Left cardiac atrium (tissue), 4 donors: ENCODE measurements around the gene TTC33. TPM values are rescaled to one million over a fixed set of nuclear protein-coding genes. Genes with fewer than 3 reads are reported as not detected.
A peak's percentile ranks its signal among the peaks of the same experiment; 100 is the strongest.

Source experiments
- ATAC-seq, 2 donors: fragments of 200-7000 bp; cut with Tn5 transposase; one replicate each; pipeline ENCODE4 v1.9.1; 2020; ENCODE audit warnings: mild to moderate bottlenecking in 2 of 2, moderate library complexity in 2 of 2
- DNase-seq: peaks from one replicate; pipeline ENCODE4 v3.0.0-alpha.2; 2020
- intact Hi-C, 2 donors: fragments of 100-400 bp; cut with DNase I; formaldehyde crosslinking; loops; one replicate each; pipeline versions ENCODE4 v1.14.1 to v1.15.1; 2022 to 2023
- total RNA-seq, 2 donors: library from RNA; stranded (reverse); fragmentation: NEBNext Ultra II Directional; extraction: Animal tissue kit (Norgen Biotek cat#: 25700); gene quantifications; one replicate each; pipeline ENCODE4 v1.2.1, GENCODE V29; 2021
- donor health status: DM: no; HTN: yes; CAD: no.
- donor health status: DM: no; HTN: yes; CAD: no; lungs with severe emphysema.
- donor health status: DM: yes; HTN: yes; CAD: no.
- donor health status: Dilated cardiomyopathy.

Gene TTC33
- total RNA-seq, 2 donors from 2014 or later, result 14.1 to 17.5 TPM

- ATAC-seq (no peak), DNase-seq (no peak)
- intact Hi-C loops, result no loop called here
Observed at GRCh38 chr5:40560474-40561110, 195.2 kb downstream of the TTC33 start.

DNA sequence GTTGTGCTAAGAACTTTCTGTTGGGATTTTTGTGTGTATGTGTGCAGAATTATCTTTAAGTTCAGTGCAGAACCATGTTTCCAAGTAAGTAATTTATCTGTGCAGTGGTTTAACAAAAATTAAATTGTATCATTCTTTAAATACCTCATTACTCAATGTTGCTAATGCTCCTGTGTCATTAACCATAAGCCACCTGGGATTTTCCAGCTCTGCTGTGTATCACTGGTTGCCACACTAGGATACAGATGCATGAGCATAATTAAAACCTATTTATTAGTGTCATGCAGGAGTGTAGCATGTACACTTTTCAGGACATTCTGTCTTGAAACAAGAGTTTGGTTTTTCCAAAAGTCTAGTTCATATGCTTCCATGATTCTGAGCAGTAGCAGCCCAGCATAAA lies 196.5 kb downstream of the TTC33 start:
- no peak for ATAC-seq
- intact Hi-C loops, result no loop called here
- DNase-seq, result no peak

GRCh38 chr5:40557501-40557900 lies 198.3 kb downstream of the TTC33 start:
- DNase-seq (no peak), ATAC-seq (no peak)
- intact Hi-C loops, result no loop called here

GRCh38 chr5:40556811-40557210 lies 198.9 kb downstream of the TTC33 start:
- ATAC-seq (no peak), DNase-seq (no peak)
- intact Hi-C loops, result no loop called here

DNA sequence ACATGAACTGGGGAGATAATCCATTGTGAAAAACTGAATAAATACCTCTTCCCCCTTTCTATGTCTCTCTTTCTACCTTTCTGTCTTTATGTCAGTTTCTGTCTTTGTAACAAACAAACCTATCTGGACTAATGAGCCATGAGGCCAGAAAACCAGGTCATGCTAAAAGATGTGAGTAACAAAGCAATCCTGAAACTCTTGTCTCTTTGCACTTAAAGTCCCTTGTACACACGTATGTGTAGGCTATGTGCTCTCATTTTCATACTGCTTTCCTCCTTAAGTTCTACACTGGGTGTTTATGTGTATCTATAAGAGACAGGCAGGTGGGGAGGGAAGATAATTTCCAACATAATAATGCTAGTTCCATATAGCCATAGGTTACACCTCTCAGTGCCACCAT lies 199.9 kb downstream of the TTC33 start:
- intact Hi-C loops, result no loop called here
- ATAC-seq (no peak), DNase-seq (no peak)

DNA sequence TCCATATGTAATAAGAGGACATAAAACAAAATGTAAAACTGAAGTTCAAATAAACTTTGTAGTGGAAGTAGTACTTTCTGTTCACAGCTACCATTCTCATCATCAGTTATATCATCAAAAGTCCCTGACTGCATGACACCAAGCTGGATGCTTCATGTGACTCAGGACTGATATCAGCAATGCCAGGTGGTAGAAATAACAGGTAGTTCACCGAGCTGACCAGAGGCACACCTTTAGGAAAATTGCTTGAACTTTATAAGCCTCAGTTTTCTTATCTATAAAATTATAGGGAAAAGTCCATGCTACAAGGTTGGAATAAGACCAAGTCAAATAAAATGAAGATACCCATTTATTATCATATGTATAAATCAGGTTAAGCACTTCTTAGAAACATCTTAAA lies 200.9 kb downstream of the TTC33 start:
- DNase-seq, result no peak
- intact Hi-C loops, result no loop called here
- no peak for ATAC-seq

GRCh38 chr5:40554054-40554453 lies 201.7 kb downstream of the TTC33 start:
- intact Hi-C loops, result no loop called here
- ATAC-seq (no peak), DNase-seq (no peak)

- ATAC-seq (no peak), DNase-seq (no peak)
- intact Hi-C loops, result no loop called here
Observed at GRCh38 chr5:40552981-40553380, 202.8 kb downstream of the TTC33 start.

DNA sequence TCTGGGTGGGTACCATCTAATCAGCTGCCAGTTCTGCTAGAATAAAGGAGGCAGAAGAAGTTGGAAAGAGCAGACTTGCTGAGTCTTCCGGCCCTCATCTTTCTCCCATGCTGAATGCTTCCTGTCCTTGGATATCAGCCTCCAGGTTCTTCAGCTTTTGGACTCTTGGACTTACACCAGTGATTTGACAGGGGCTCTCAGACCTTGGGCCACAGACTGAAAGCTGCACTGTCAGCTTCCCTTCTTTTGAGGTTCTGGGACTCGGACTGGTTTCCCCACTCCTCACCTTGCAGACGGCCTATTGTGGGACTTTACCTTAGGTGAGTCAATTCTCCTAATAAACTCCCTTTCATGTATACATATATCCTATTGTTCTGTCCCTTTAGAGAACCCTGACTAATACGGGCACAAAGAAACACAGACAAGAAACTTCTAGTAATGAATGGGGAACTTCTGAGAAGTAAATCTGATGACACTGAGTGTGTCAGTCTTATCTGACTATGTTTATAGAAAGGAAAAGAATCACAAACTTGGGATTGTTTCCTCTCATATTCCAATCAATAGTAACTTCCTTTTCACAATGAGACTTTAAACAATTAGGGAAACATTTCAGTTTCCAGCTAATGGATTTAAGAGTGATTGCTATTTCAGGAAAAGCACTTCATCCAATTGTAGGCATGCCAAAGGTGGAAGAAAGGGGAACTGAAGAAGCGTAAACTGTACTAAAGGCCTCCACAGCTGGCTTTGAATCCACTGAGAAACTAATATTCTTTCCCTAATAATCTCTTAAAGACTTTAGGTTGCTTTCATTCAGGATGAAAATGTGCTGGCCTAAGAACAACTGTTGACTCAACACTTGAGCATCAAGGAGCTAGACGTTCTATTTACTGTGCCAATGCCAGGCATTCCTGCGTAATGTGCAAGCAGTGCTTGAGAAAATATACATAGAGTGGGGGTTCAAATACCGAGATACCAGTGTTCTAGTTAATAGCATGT lies 204.0 kb downstream of the TTC33 start:
- DNase-seq (no peak), ATAC-seq (peak in 1 of 2 donors; percentile 91)
- intact Hi-C loops, result no loop called here

DNA sequence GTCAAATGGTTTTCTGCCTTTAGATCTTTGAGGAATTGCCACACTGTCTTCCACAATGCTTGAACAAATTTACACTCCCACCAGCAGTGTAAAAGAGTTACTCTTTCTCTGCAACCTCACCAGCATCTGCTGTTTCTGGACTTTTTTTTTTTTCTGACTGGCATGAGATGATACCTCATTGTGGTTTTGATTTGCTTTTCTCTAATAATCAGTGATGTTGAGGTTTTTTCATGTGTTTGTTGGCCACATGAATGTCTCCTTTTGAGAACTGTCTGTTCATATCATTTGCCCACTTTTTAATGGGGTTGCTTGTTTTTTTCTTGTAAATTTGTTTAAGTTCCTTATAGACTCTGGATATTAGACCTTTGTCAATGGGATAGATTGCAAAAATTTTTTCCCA lies 205.3 kb downstream of the TTC33 start:
- no peak for ATAC-seq
- no peak for DNase-seq
- intact Hi-C loops, result no loop called here

DNA sequence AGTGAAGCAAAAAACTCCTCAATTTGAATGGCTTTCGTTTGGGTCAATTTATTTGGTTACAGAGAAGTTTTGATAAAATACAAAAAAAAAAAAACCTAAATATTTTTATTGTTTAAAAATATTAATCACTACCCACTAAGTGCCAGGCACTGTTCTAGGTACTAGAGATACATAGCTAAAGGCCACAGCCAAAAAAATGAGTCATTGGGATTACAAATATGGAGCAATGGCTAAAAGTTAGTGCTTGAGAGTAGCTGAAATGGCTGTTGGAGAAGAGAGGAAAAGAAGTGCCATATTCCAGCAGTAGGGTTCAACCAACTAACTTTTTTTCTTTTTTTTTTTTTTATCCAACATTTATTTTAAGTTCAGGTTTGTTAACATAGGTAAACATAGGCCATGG lies 206.1 kb downstream of the TTC33 start:
- ATAC-seq (no peak), DNase-seq (no peak)
- intact Hi-C loops, result no loop called here

DNA sequence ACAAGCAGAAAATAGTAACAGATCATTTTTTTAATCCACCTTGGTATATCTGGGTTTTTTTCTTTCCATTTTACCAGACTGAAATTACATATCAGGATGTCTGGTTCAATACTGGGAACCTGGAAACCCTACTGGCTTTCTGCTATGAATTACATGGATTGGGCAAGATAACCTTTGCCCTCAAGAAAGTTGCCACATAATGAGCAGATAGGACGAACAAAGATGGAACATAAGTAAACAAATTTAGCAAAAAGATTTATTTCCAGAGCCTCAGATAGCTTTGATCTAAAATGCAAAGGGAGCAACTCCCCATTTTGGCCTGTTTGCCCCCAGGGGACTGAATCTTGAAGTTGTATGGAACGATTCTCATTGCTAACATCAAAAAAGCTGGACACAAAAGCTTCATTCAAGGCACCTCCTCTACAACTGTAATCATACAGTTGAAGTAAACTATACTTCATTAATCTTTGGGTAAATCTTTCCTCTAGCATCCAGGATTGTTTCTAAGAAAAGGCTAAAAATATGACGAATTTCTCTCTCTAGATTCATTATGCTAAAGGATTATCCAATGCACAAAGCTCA lies 207.7 kb downstream of the TTC33 start:
- intact Hi-C loops, result no loop called here
- no peak for ATAC-seq
- DNase-seq, result no peak

GRCh38 chr5:40547557-40547956 lies 208.2 kb downstream of the TTC33 start:
- DNase-seq (no peak), ATAC-seq (no peak)
- intact Hi-C loops, result no loop called here

GRCh38 chr5:40540301-40540700 lies 215.5 kb downstream of the TTC33 start:
- DNase-seq, result no peak
- intact Hi-C loops, result no loop called here
- ATAC-seq, result no peak

DNA sequence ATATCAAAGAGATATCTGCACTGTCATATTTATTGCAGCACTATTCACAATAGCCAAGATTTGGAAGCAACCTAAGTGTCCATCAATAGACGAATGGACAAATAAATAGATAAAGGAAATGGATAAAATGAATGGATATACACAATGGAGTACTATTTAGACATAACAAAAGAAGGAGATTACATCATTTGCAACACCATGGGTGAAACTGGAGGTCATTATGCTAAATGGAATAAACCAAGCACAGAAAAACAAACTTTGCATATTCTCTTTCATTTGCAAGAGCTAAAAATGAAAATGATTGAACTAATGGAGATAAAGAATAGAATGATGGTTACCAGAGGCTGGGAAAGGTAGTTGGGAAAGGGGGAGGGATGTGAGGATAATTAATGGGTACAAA lies 231.1 kb downstream of the TTC33 start:
- no peak for ATAC-seq
- intact Hi-C loops, result no loop called here

GRCh38 chr5:40521925-40522324 lies 233.8 kb downstream of the TTC33 start:
- ATAC-seq (no peak), DNase-seq (no peak)
- intact Hi-C loops, result no loop called here

More for the DNA sequence above, 231.1 kb downstream of the TTC33 start:
- DNase-seq, result no peak

GRCh38 chr5:40521108-40521785 lies 234.5 kb downstream of the TTC33 start:
- DNase-seq, result no peak
- no peak for ATAC-seq
- intact Hi-C loops, result no loop called here

- intact Hi-C loops, result no loop called here
- ATAC-seq (no peak), DNase-seq (no peak)
Observed at GRCh38 chr5:40518485-40518917, 237.3 kb downstream of the TTC33 start.

- no peak for ATAC-seq
- intact Hi-C loops, result no loop called here
- no peak for DNase-seq
Observed at GRCh38 chr5:40515476-40515875, 240.3 kb downstream of the TTC33 start.

- ATAC-seq, result no peak
- intact Hi-C loops, result no loop called here
- DNase-seq, result no peak
Observed at GRCh38 chr5:40514976-40515375, 240.8 kb downstream of the TTC33 start.
